ENCODE measurements around the gene ANAPC16.

DNA sequence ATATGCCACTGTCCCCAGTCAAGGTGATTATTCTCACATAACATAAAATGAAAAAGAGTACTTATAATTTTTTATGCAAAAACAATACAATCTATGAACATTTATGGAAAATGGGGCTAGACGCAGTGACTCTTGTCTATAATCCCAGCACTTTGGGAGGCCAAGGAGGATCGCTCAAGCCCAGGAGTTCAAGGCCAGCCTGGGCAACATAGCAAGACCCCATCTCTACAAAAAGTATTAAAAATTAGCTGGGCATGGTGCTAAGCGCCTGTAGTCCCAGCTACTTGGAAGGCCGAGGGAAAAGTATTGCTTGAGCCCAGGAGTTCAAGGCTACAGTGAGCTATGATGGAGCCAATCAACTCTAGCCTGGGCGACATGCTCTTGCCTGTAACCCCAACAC, 14.5 kb upstream of the ANAPC16 start:
- TF ChIP-seq, protein P1, sequence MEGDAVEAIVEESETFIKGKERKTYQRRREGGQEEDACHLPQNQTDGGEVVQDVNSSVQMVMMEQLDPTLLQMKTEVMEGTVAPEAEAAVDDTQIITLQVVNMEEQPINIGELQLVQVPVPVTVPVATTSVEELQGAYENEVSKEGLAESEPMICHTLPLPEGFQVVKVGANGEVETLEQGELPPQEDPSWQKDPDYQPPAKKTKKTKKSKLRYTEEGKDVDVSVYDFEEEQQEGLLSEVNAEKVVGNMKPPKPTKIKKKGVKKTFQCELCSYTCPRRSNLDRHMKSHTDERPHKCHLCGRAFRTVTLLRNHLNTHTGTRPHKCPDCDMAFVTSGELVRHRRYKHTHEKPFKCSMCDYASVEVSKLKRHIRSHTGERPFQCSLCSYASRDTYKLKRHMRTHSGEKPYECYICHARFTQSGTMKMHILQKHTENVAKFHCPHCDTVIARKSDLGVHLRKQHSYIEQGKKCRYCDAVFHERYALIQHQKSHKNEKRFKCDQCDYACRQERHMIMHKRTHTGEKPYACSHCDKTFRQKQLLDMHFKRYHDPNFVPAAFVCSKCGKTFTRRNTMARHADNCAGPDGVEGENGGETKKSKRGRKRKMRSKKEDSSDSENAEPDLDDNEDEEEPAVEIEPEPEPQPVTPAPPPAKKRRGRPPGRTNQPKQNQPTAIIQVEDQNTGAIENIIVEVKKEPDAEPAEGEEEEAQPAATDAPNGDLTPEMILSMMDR (conservative IDR thresholded peaks at IDR 0.05; ENCODE audit: low read depth in 2 of 2): no peak
- TF ChIP-seq, protein P2, sequence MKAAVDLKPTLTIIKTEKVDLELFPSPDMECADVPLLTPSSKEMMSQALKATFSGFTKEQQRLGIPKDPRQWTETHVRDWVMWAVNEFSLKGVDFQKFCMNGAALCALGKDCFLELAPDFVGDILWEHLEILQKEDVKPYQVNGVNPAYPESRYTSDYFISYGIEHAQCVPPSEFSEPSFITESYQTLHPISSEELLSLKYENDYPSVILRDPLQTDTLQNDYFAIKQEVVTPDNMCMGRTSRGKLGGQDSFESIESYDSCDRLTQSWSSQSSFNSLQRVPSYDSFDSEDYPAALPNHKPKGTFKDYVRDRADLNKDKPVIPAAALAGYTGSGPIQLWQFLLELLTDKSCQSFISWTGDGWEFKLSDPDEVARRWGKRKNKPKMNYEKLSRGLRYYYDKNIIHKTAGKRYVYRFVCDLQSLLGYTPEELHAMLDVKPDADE (IDR thresholded peaks at IDR 0.05): no peak
- TF ChIP-seq POLR2AphosphoS5 (IDR thresholded peaks at IDR 0.05; ENCODE audit: low read depth) (no peak), EZH2phosphoT487 (IDR thresholded peaks at IDR 0.05; ENCODE audit: unreplicated experiment) (no peak)

All from GM23338 (cell line).